ENCODE data around the gene HNRNPAB.

HNRNPAB gene

DNA sequence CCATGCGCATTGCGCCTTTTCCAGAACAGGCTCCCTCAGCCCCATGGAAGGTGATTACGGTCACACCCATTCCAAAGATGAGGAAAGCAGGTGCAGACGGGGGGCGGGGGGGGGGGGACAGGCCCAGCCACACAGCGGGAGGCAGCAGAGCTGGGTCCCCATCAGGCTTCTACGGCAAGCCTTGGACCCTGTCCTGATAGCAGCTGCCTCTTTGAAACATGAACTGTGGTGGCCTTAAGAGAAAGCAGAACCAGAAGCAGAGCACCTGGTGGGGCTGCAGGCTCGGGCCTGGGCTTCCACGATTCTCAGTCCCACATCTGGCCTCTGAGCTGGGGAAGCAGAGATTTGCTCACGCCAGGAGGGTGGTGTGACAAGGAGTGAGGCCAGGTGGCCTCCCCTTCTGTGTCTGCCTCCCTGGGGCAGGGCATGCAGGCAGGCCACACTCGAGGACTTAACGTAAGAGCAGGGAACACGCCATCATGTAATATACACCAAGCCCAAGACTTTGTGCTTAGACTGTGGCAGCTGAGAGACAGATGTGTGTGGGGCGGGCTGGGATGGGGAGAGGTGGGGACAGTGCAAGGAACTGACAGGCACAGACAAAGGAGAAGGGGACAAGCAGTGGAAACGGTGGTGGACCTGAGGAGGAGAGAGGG lies 42.4 kb downstream of the HNRNPAB start:
- Histone ChIP-seq H3K79me1 (ENCODE audit: low read length) (no peaks in the 10 kb centered on the region), H2AFZ (ENCODE audit: insufficient read depth, low read length, poor library complexity) (no peak overlapping the region), H4K91ac (ENCODE audit: low read depth, low read length) (no peak overlapping the region), H3K4ac (ENCODE audit: low read depth, low read length) (no peak overlapping the region), H3K9me3 (ENCODE audit: insufficient read depth, low read depth, low read length) (peaks cover 2% of the 10 kb centered on the region), H3K9ac (ENCODE audit: low read length) (no peak overlapping the region), H3K4me2 (ENCODE audit: low read length) (no peak overlapping the region), H3K36me3 (ENCODE audit: control insufficient read depth in 1 of 2, insufficient read depth in 2 of 2, low read length in 2 of 2) (no peaks in the 10 kb centered on the region), H4K8ac (ENCODE audit: low read depth, low read length) (no peak overlapping the region), H3K14ac (ENCODE audit: low read length) (no peak overlapping the region), H2AK5ac (ENCODE audit: low read length) (no peak overlapping the region), H2BK120ac (ENCODE audit: insufficient read depth, low read length, poor library complexity) (no peak overlapping the region), H2BK12ac (ENCODE audit: low read length) (no peak overlapping the region), H2BK5ac (ENCODE audit: low read depth, low read length, poor library complexity) (no peak overlapping the region), H3K4me1 (ENCODE audit: control insufficient read depth in 1 of 2, insufficient read depth in 2 of 2, low read length in 2 of 2) (no peaks in the 10 kb centered on the region), H3K18ac (ENCODE audit: low read length) (no peak overlapping the region), H3K27me3 (ENCODE audit: insufficient read depth, low read length) (no peaks in the 10 kb centered on the region), H4K12ac (ENCODE audit: low read depth, low read length) (no peak overlapping the region), H3K79me2 (ENCODE audit: control insufficient read depth, insufficient read depth, low read length, poor library complexity) (no peaks in the 10 kb centered on the region), H3K27ac (ENCODE audit: low read depth, low read length) (no peak overlapping the region), H3K4me3 (ENCODE audit: low read depth, low read length) (no peak overlapping the region), H3K23ac (ENCODE audit: low read length) (no peak overlapping the region)
- no CpG with 5 or more reads among the region's 15 CpGs for WGBS (ENCODE audit: extremely low coverage, insufficient coverage, insufficient read length)
- no peak for DNase-seq

GRCh38 chr5:178247481-178248456 lies 43.4 kb downstream of the HNRNPAB start:
- peaks cover 2% of the 10 kb centered on the region for H3K9me3 ChIP-seq (ENCODE audit: insufficient read depth, low read depth, low read length)
- no CpG with 5 or more reads among the region's 24 CpGs for WGBS (ENCODE audit: extremely low coverage, insufficient coverage, insufficient read length)
- H4K91ac ChIP-seq (ENCODE audit: low read depth, low read length), result no peak overlapping the region

DNA sequence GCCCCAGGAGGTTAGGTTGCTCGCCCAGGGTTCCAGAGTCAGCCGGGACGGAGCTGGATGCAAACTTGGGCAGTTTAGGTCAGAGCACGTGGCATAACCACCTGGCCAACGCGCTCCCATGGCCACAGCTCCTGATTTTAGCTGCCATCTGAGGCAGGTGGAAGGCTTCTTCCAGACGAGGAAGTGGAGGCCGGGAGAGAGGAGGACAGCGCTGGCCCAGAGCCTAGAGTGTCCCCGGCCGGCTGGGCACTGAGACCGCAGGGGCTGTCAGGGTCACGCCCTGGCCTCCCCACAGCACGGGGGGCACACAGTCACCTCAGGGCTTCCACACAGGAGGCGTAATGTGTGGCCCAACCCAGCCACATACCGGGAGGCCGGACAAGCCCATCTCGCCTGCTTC lies 44.4 kb downstream of the HNRNPAB start:
- no peak overlapping the region for H3K23ac ChIP-seq (ENCODE audit: low read length)
- no peak overlapping the region for H3K18ac ChIP-seq (ENCODE audit: low read length)
- H2BK5ac ChIP-seq (ENCODE audit: low read depth, low read length, poor library complexity), result no peak overlapping the region
- H3K79me2 ChIP-seq (ENCODE audit: control insufficient read depth, insufficient read depth, low read length, poor library complexity), result no peaks in the 10 kb centered on the region
- H3K27me3 ChIP-seq (ENCODE audit: insufficient read depth, low read length), result no peaks in the 10 kb centered on the region
- peaks cover 2% of the 10 kb centered on the region for H3K9me3 ChIP-seq (ENCODE audit: insufficient read depth, low read depth, low read length)
- no peak overlapping the region for H2AK5ac ChIP-seq (ENCODE audit: low read length)
- H3K14ac ChIP-seq (ENCODE audit: low read length), result no peak overlapping the region
- H3K27ac ChIP-seq (ENCODE audit: low read depth, low read length), result no peak overlapping the region
- H4K91ac ChIP-seq (ENCODE audit: low read depth, low read length), result no peak overlapping the region
- H3K4ac ChIP-seq (ENCODE audit: low read depth, low read length), result no peak overlapping the region
- no peak overlapping the region for H3K9ac ChIP-seq (ENCODE audit: low read length)
- H3K4me2 ChIP-seq (ENCODE audit: low read length), result no peak overlapping the region
- H2BK120ac ChIP-seq (ENCODE audit: insufficient read depth, low read length, poor library complexity), result no peak overlapping the region
- no peaks in the 10 kb centered on the region for H3K4me1 ChIP-seq (ENCODE audit: control insufficient read depth in 1 of 2, insufficient read depth in 2 of 2, low read length in 2 of 2)
- H4K12ac ChIP-seq (ENCODE audit: low read depth, low read length), result no peak overlapping the region
- H3K36me3 ChIP-seq (ENCODE audit: control insufficient read depth in 1 of 2, insufficient read depth in 2 of 2, low read length in 2 of 2), result no peaks in the 10 kb centered on the region
- no peak for DNase-seq
- no CpG with 5 or more reads among the region's 18 CpGs for WGBS (ENCODE audit: extremely low coverage, insufficient coverage, insufficient read length)
- H4K8ac ChIP-seq (ENCODE audit: low read depth, low read length), result no peak overlapping the region
- no peak overlapping the region for H2AFZ ChIP-seq (ENCODE audit: insufficient read depth, low read length, poor library complexity)
- H3K79me1 ChIP-seq (ENCODE audit: low read length), result no peaks in the 10 kb centered on the region
- no peak overlapping the region for H3K4me3 ChIP-seq (ENCODE audit: low read depth, low read length)
- no peak overlapping the region for H2BK12ac ChIP-seq (ENCODE audit: low read length)

More at GRCh38 chr5:178247481-178248456, 43.4 kb downstream of the HNRNPAB start:
- Histone ChIP-seq H4K12ac (ENCODE audit: low read depth, low read length) (no peak overlapping the region), H3K27ac (ENCODE audit: low read depth, low read length) (no peak overlapping the region), H3K79me1 (ENCODE audit: low read length) (no peaks in the 10 kb centered on the region), H3K9ac (ENCODE audit: low read length) (no peak overlapping the region), H3K4me2 (ENCODE audit: low read length) (no peak overlapping the region), H3K4me1 (ENCODE audit: control insufficient read depth in 1 of 2, insufficient read depth in 2 of 2, low read length in 2 of 2) (no peaks in the 10 kb centered on the region), H3K79me2 (ENCODE audit: control insufficient read depth, insufficient read depth, low read length, poor library complexity) (no peaks in the 10 kb centered on the region), H2AFZ (ENCODE audit: insufficient read depth, low read length, poor library complexity) (no peak overlapping the region), H3K18ac (ENCODE audit: low read length) (no peak overlapping the region), H3K14ac (ENCODE audit: low read length) (no peak overlapping the region), H3K23ac (ENCODE audit: low read length) (no peak overlapping the region), H3K4ac (ENCODE audit: low read depth, low read length) (no peak overlapping the region), H3K36me3 (ENCODE audit: control insufficient read depth in 1 of 2, insufficient read depth in 2 of 2, low read length in 2 of 2) (no peaks in the 10 kb centered on the region), H4K8ac (ENCODE audit: low read depth, low read length) (no peak overlapping the region), H3K4me3 (ENCODE audit: low read depth, low read length) (no peak overlapping the region), H2BK12ac (ENCODE audit: low read length) (no peak overlapping the region), H3K27me3 (ENCODE audit: insufficient read depth, low read length) (no peaks in the 10 kb centered on the region), H2AK5ac (ENCODE audit: low read length) (no peak overlapping the region), H2BK5ac (ENCODE audit: low read depth, low read length, poor library complexity) (no peak overlapping the region), H2BK120ac (ENCODE audit: insufficient read depth, low read length, poor library complexity) (no peak overlapping the region)
- no peak for DNase-seq

- Histone ChIP-seq H4K12ac (ENCODE audit: low read depth, low read length) (no peak overlapping the region), H4K8ac (ENCODE audit: low read depth, low read length) (no peak overlapping the region), H2BK5ac (ENCODE audit: low read depth, low read length, poor library complexity) (no peak overlapping the region), H3K4me2 (ENCODE audit: low read length) (no peak overlapping the region), H2AFZ (ENCODE audit: insufficient read depth, low read length, poor library complexity) (no peak overlapping the region), H3K36me3 (ENCODE audit: control insufficient read depth in 1 of 2, insufficient read depth in 2 of 2, low read length in 2 of 2) (no peaks in the 10 kb centered on the region), H3K9me3 (ENCODE audit: insufficient read depth, low read depth, low read length) (peaks cover 2% of the 10 kb centered on the region), H3K27ac (ENCODE audit: low read depth, low read length) (no peak overlapping the region), H3K4me1 (ENCODE audit: control insufficient read depth in 1 of 2, insufficient read depth in 2 of 2, low read length in 2 of 2) (no peaks in the 10 kb centered on the region), H2BK120ac (ENCODE audit: insufficient read depth, low read length, poor library complexity) (no peak overlapping the region), H3K18ac (ENCODE audit: low read length) (no peak overlapping the region), H3K23ac (ENCODE audit: low read length) (no peak overlapping the region), H3K79me2 (ENCODE audit: control insufficient read depth, insufficient read depth, low read length, poor library complexity) (no peaks in the 10 kb centered on the region), H2BK12ac (ENCODE audit: low read length) (no peak overlapping the region), H2AK5ac (ENCODE audit: low read length) (no peak overlapping the region), H3K4me3 (ENCODE audit: low read depth, low read length) (no peak overlapping the region), H4K91ac (ENCODE audit: low read depth, low read length) (no peak overlapping the region), H3K14ac (ENCODE audit: low read length) (no peak overlapping the region), H3K27me3 (ENCODE audit: insufficient read depth, low read length) (no peaks in the 10 kb centered on the region), H3K79me1 (ENCODE audit: low read length) (no peaks in the 10 kb centered on the region), H3K9ac (ENCODE audit: low read length) (no peak overlapping the region), H3K4ac (ENCODE audit: low read depth, low read length) (no peak overlapping the region)
- no peak for DNase-seq
- no CpG with 5 or more reads among the region's 13 CpGs for WGBS (ENCODE audit: extremely low coverage, insufficient coverage, insufficient read length)
Observed at GRCh38 chr5:178249191-178249989, 45.1 kb downstream of the HNRNPAB start.
